Kidney (tissue), 14 donors: ENCODE measurements around the gene TMEM87B. TPM values are rescaled to one million over a fixed set of nuclear protein-coding genes. Genes with fewer than 3 reads are reported as not detected.
"Not testable (repeated sequence)": the region's sequence is repeated elsewhere in the genome, so short reads cannot be mapped to it uniquely, and the experiment has no call there.

Source experiments
- DNase-seq, 5 donors: peaks; one replicate each; pipeline ENCODE4 v3.0.0-alpha.2; 2013 to 2020
- FAIRE-seq: peaks from 2 replicates; lab custom pipeline; 2012; peaks lifted over from hg19 to GRCh38; lab: Jason Lieb, UNC
- H3K27ac ChIP-seq, 2 donors: one replicate each; pipeline ENCODE4 v1.7.0; 2013; ENCODE audit warnings: low read depth in 2 of 2, low read length in 2 of 2, inconsistent platforms in 1 of 2
- H3K27me3 ChIP-seq: one replicate; pipeline ENCODE4 v1.7.1; 2013; ENCODE audit warnings: low read length, inconsistent platforms; ENCODE audit not compliant: control insufficient read depth, insufficient read depth
- H3K36me3 ChIP-seq, 3 donors: one replicate each; pipeline versions ENCODE4 v1.7.0 to v1.7.1; 2013; ENCODE audit warnings: low read length in 3 of 3, control low read depth in 1 of 3, inconsistent platforms in 1 of 3; ENCODE audit not compliant: insufficient read depth in 3 of 3, control insufficient read depth in 2 of 3
- H3K4me1 ChIP-seq, 3 donors: one replicate each; pipeline versions ENCODE4 v1.7.0 to v1.7.1; 2013; ENCODE audit warnings: low read length in 3 of 3, inconsistent platforms in 1 of 3, low read depth in 1 of 3; ENCODE audit not compliant: control insufficient read depth in 2 of 3, insufficient read depth in 2 of 3
- H3K4me3 ChIP-seq, 3 donors: one replicate each; pipeline versions ENCODE4 v1.7.0 to v1.8.1; 2013; ENCODE audit warnings: low read length in 3 of 3, control low read depth in 1 of 3, inconsistent platforms in 1 of 3
- H3K9ac ChIP-seq, 3 donors: one replicate each; pipeline versions ENCODE4 v1.7.0 to v1.7.1; 2013; ENCODE audit warnings: low read length in 3 of 3, control low read depth in 1 of 3, inconsistent platforms in 1 of 3
- H3K9me3 ChIP-seq, 3 donors: one replicate each; pipeline versions ENCODE4 v1.7.0 to v1.7.1; 2013; ENCODE audit warnings: low read length in 3 of 3, control low read depth in 1 of 3, inconsistent platforms in 1 of 3; ENCODE audit not compliant: control insufficient read depth in 2 of 3, insufficient read depth in 1 of 3
- CTCF ChIP-seq: IDR thresholded peaks from 3 replicates; pipeline ENCODE4 v1.5.1; 2012; ENCODE audit warnings: mild to moderate bottlenecking, moderate library complexity, borderline replicate concordance; ENCODE audit not compliant: insufficient read depth; ENCODE audit errors: extremely low read depth
- intact Hi-C: fragments of 100-400 bp; cut with DNase I; formaldehyde crosslinking; loops from one replicate; pipeline ENCODE4 v1.11.1; 2022
- polyA plus RNA-seq: library from polyadenylated mRNA; stranded (reverse); fragments of 350-450 nt; fragmentation: Illumina TruSeq; extraction: RNeasy Lipid Tissue Mini Kit (QIAGEN cat#74804); gene quantifications from one replicate; pipeline ENCODE4 v1.2.3, GENCODE V29; 2014; ENCODE audit warnings: low read depth, low replicate concordance; ENCODE audit not compliant: insufficient read depth
- total RNA-seq: library from RNA; stranded (reverse); fragmentation: NEBNext Ultra II Directional; extraction: Animal tissue kit (Norgen Biotek cat#: 25700); gene quantifications from one replicate; pipeline ENCODE4 v1.2.1, GENCODE V29; 2021
- donor health status: control.
- donor health status: control.
- donor health status: control.
- donor health status: control.
- donor health status: control.
- donor health status: DM: yes; HTN: yes; CAD: no.
- donor health status: Normal renal cell carcinoma (clear cell type).

Gene TMEM87B
- total and polyA plus RNA-seq, 2 donors from 2014 or later: 6.5 to 21.9 TPM

GRCh38 chr2:112137516-112138158, 82.6 kb downstream of the TMEM87B start:
- FAIRE-seq (no peak), DNase-seq (peak in 2 of 5 donors; percentile 26 to 30)
- H3K9me3 ChIP-seq: peaks cover 0 to 2% (median 0%) of the 10 kb centered on the region in 3 donors
- H3K27me3 ChIP-seq: no peaks in the 10 kb centered on the region
- no peak for TF ChIP-seq CTCF
- no peak overlapping the region for H3K27ac ChIP-seq
- peak overlapping the region; percentile 44 to 58 (median 51) for H3K4me3 ChIP-seq
- peaks cover 0 to 6% (median 0%) of the 10 kb centered on the region in 3 donors for H3K4me1 ChIP-seq
- H3K9ac ChIP-seq: peak overlapping the region in 1 of 3 donors; percentile 35
- H3K36me3 ChIP-seq: no peaks in the 10 kb centered on the region
- intact Hi-C loops: no loop called here

- Histone ChIP-seq H3K27me3 (no peaks in the 10 kb centered on the region), H3K9me3 (no peaks in the 10 kb centered on the region), H3K27ac (no peak within 1 kb of the TSS), H3K9ac (peak within 1 kb of the TSS in 1 of 3 donors; percentile 35), H3K4me3 (peak within 1 kb of the TSS; percentile 44 to 58 (median 51)), H3K4me1 (peaks cover 0 to 6% (median 0%) of the 10 kb centered on the region in 3 donors), H3K36me3 (no peaks in the 10 kb centered on the region)
- no peak for TF ChIP-seq CTCF
- intact Hi-C loops: no loop called here
- FAIRE-seq (no peak), DNase-seq (peak; percentile 50 to 80 (median 67))
Measured at GRCh38 chr2:112138159-112139032, 83.3 kb downstream of the TMEM87B start, which contains the start of gene FBLN7. Gene FBLN7 (plus strand): TSS chr2:112138385. CDS start chr2:112138656, 271 bp downstream.

GRCh38 chr2:112139033-112139614, 84.1 kb downstream of the TMEM87B start:
- not testable (repeated sequence) for H3K27me3 ChIP-seq

GRCh38 chr2:112139661-112140204, 84.7 kb downstream of the TMEM87B start:
- H3K4me1 ChIP-seq, H3K27ac ChIP-seq, H3K9me3 ChIP-seq, H3K4me3 ChIP-seq, intact Hi-C loops, H3K9ac ChIP-seq, H3K27me3 ChIP-seq, H3K36me3 ChIP-seq, FAIRE-seq, DNase-seq: not testable (repeated sequence)

More at GRCh38 chr2:112139033-112139614, 84.1 kb downstream of the TMEM87B start:
- H3K27ac ChIP-seq, H3K9me3 ChIP-seq, FAIRE-seq, H3K9ac ChIP-seq, H3K36me3 ChIP-seq, intact Hi-C loops, H3K4me1 ChIP-seq, DNase-seq: not testable (repeated sequence)
- H3K4me3 ChIP-seq: peak overlapping the region in 1 of 3 donors; percentile 35
